TTC549 (cell line): Measurements from ENCODE around the gene S100B.

Source experiments
- FAIRE-seq: peaks from 2 replicates; lab custom pipeline; 2012; peaks lifted over from hg19 to GRCh38; lab: Jason Lieb, UNC

Gene S100B

GRCh38 chr21:46627726-46628125 lies 22.8 kb upstream of the S100B start:
- no peak for FAIRE-seq

GRCh38 chr21:46626975-46627501 lies 22.2 kb upstream of the S100B start:
- FAIRE-seq, result no peak

GRCh38 chr21:46626536-46626935 lies 21.7 kb upstream of the S100B start:
- FAIRE-seq, result no peak

GRCh38 chr21:46625759-46626158 lies 20.9 kb upstream of the S100B start:
- no peak for FAIRE-seq

- FAIRE-seq, result no peak
Observed at GRCh38 chr21:46624050-46624449, 19.2 kb upstream of the S100B start.

GRCh38 chr21:46622226-46622625 lies 17.3 kb upstream of the S100B start:
- FAIRE-seq, result no peak

GRCh38 chr21:46621457-46622182 lies 16.7 kb upstream of the S100B start:
- FAIRE-seq, result no peak

- FAIRE-seq, result no peak
Observed at GRCh38 chr21:46620846-46621245, 16.0 kb upstream of the S100B start.

- FAIRE-seq, result no peak
Observed at GRCh38 chr21:46619846-46620245, 15.0 kb upstream of the S100B start.

GRCh38 chr21:46618738-46619379 lies 14.0 kb upstream of the S100B start:
- FAIRE-seq, result no peak

- no peak for FAIRE-seq
Observed at GRCh38 chr21:46617267-46618051, 12.6 kb upstream of the S100B start.

- no peak for FAIRE-seq
Observed at GRCh38 chr21:46616656-46617055, 11.8 kb upstream of the S100B start.

GRCh38 chr21:46616050-46616449 lies 11.2 kb upstream of the S100B start:
- no peak for FAIRE-seq

GRCh38 chr21:46613391-46613790 lies 8.5 kb upstream of the S100B start:
- no peak for FAIRE-seq

- FAIRE-seq, result no peak
Observed at GRCh38 chr21:46610018-46610701, 5.3 kb upstream of the S100B start.

GRCh38 chr21:46608672-46609111 lies 3.8 kb upstream of the S100B start:
- FAIRE-seq, result no peak

GRCh38 chr21:46607636-46608035 lies 2.8 kb upstream of the S100B start:
- FAIRE-seq, result no peak

- FAIRE-seq, result no peak
Observed at GRCh38 chr21:46606427-46606813, 1.5 kb upstream of the S100B start.

- FAIRE-seq, result no peak
Observed at GRCh38 chr21:46605767-46606426, 1.0 kb upstream of the S100B start.

- no peak for FAIRE-seq
Observed at GRCh38 chr21:46604329-46604974, 430 bp downstream of the S100B start.

GRCh38 chr21:46603228-46603627 lies 1.7 kb downstream of the S100B start:
- no peak for FAIRE-seq
